Measurements from ENCODE around the gene SET.
"Not testable (repeated sequence)": the region's sequence is repeated elsewhere in the genome, so short reads cannot be mapped to it uniquely, and the experiment has no call there.

The SET gene

GRCh38 chr9:128653908-128654307 is 35.1 kb upstream of the SET start:
- TF ChIP-seq CTCF (IDR thresholded peaks at IDR 0.05; ENCODE audit: low read length, missing control alignments), result no peak
- DNase-seq (ENCODE audit: low read depth), result no peak
- H3K4me3 ChIP-seq (replicated peaks; ENCODE audit: low read depth, low read length), result no peak overlapping the region

DNA sequence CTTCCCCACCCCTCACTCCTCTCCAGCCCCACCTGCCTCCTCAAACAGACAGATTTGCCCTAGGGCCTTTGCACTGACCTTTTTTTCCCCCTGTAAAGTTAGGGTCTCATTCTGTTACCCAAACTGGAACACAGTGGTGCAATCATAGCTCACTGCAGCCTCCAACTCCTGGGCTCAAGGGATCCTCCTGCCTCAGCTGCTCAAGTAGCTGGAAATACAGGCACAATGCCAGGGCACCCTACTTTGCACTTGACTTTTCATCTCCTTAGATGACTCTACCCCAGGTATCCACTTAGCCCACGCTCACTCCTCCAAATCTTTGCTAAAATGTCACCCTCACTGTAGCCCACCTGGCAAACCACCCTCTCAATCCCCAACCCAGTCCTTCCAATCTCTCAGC is 34.5 kb upstream of the SET start:
- TF ChIP-seq CTCF (IDR thresholded peaks at IDR 0.05; ENCODE audit: low read length, missing control alignments), result no peak
- H3K4me3 ChIP-seq (replicated peaks; ENCODE audit: low read depth, low read length), result no peak overlapping the region
- DNase-seq (ENCODE audit: low read depth), result no peak

DNA sequence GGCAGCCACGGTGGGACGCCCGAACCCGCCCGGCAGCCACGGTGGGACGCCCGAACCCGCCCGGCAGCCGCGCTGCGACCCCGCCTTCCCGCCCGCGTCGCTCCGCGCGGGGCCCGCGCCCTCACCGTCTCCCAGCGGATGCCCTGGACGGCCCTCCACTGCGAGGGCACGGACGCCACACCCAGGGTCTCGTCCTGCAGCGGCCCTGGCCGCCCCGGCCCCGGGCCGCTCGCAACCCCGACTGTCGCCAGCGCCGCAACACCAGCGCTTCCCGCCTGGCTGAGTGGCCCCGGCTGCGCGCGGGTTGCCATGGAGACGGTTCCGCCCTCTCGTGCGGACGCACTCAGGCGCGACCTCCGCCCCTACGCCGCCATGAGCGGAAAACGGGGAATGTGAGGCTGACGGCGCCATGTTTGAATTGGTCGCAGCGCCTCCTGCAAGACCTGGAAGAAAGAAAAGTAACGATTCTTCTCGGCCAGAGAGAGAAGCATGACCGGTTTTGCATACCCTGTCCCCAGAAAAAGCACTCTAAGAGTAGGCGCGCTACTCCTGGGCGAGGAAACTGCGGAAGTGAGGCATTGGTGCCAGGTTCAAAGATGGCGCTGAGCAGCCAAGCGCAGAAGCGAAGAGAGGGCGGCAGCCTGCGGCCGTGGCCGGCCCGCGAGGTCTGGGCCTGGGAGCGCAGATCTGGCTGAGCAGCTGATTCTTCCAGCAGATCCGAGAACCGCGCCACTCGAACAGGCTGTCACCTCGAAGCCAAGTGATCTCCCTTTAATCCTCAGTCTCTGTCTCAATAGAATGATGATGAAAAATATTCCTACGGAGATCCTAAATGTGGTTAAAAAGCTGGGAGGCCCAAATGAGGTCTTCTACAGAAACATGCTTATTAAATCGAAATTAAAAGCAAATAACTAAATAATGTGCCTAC is 32.3 kb upstream of the SET start, which contains the start of gene DYNC2I2:
Gene DYNC2I2 (minus strand): TSS at position 432 of the 928 bp plus-strand sequence. CDS start 121 bp downstream, at position 311.
- DNase-seq (ENCODE audit: low read depth), result peak; percentile 95
- peak within 1 kb of the TSS; percentile 63 for H3K4me3 ChIP-seq (replicated peaks; ENCODE audit: low read depth, low read length)
- TF ChIP-seq CTCF (IDR thresholded peaks at IDR 0.05; ENCODE audit: low read length, missing control alignments), result no peak

GRCh38 chr9:128657344-128657704 is 31.7 kb upstream of the SET start:
- no peak for DNase-seq (ENCODE audit: low read depth)
- TF ChIP-seq CTCF (IDR thresholded peaks at IDR 0.05; ENCODE audit: low read length, missing control alignments), result no peak
- no peak overlapping the region for H3K4me3 ChIP-seq (replicated peaks; ENCODE audit: low read depth, low read length)

DNA sequence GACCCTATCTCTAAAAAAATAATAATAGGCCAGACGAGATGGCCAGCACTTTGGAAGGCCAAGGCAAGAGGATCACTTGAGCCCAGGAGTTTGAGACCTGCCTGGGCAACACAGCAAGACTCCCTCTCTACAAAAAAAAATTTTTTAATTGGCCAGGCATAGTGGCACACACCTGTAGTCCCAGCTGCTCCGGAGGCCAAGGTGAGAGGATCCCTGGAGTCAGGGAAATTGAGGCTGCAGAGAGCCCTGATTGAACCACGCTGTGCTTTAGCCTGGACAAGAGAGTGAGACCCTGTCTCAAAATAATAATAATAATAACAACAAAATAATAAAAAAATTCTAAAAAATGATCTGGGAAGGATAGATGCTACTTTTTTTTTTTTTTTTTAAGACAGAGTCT is 31.2 kb upstream of the SET start:
- H3K4me3 ChIP-seq (replicated peaks; ENCODE audit: low read depth, low read length), result no peak overlapping the region
- no peak for DNase-seq (ENCODE audit: low read depth)
- no peak for TF ChIP-seq CTCF (IDR thresholded peaks at IDR 0.05; ENCODE audit: low read length, missing control alignments)

DNA sequence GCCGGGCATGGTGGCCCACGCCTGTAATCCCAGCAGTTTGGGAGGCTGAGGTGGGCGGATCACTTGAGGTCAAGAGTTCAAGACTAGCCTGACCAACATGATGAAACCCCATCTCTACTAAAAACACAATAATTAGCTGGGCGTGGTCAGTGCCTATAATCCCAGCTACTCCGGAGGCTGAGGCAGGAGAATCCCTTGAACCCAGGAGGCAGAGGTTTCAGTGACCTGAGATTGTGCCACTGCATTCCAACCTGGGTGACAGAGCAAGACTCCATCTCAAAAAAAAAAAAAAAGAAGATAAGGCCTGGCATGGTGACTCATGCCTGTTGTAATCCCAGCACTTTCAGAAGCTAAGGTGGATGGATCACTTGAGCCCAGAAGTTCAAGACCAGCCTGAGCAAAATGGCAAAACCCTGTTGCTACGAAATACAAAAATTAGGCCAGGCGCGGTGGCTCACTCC is 22.5 kb upstream of the SET start:
- H3K4me3 ChIP-seq (replicated peaks; ENCODE audit: low read depth, low read length), result not testable (repeated sequence)
- peak; percentile 54 for DNase-seq (ENCODE audit: low read depth)

GRCh38 chr9:128669786-128670185 is 19.2 kb upstream of the SET start:
- no peak for DNase-seq (ENCODE audit: low read depth)
- no peak overlapping the region for H3K4me3 ChIP-seq (replicated peaks; ENCODE audit: low read depth, low read length)
- TF ChIP-seq CTCF (IDR thresholded peaks at IDR 0.05; ENCODE audit: low read length, missing control alignments), result no peak

Data from fibroblast of pulmonary artery (primary cell).